D721Med (cell line): ENCODE results near the gene MRPS25.

Source experiments
- DNase-seq: peaks from one replicate; pipeline ENCODE4 v3.0.0; 2011; ENCODE audit warnings: low spot score; ENCODE audit not compliant: insufficient read length
- FAIRE-seq: peaks from 2 replicates; lab custom pipeline; 2011; peaks lifted over from hg19 to GRCh38; lab: Jason Lieb, UNC
- TF ChIP-seq, protein P1 (sequence below): IDR thresholded peaks from 2 replicates; pipeline ENCODE4 v1.5.1; 2012; ENCODE audit warnings: mild to moderate bottlenecking, control low read depth; ENCODE audit not compliant: insufficient read depth; ENCODE audit errors: missing control alignments

The MRPS25 gene

DNA sequence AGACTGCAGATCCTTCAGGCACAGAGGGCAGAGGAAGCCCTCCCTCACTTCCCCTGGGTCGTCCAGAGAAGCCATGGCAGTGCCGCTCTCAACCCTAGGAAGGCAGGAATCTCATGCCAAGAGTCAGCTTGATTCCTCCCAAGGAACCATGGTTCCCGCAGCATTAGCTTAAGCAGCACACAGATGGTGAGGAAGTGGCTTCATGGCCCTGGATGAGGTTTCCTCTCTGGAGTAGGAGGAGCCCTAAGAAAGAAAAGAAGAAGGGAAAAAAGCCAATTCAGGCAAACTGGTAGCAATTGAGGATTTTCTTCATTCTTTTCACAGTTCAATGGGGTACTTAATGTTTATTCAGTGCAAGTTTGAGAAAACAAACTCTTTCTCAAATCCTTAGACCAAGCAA lies 30.9 kb upstream of the MRPS25 start:
- TF ChIP-seq, protein P1, sequence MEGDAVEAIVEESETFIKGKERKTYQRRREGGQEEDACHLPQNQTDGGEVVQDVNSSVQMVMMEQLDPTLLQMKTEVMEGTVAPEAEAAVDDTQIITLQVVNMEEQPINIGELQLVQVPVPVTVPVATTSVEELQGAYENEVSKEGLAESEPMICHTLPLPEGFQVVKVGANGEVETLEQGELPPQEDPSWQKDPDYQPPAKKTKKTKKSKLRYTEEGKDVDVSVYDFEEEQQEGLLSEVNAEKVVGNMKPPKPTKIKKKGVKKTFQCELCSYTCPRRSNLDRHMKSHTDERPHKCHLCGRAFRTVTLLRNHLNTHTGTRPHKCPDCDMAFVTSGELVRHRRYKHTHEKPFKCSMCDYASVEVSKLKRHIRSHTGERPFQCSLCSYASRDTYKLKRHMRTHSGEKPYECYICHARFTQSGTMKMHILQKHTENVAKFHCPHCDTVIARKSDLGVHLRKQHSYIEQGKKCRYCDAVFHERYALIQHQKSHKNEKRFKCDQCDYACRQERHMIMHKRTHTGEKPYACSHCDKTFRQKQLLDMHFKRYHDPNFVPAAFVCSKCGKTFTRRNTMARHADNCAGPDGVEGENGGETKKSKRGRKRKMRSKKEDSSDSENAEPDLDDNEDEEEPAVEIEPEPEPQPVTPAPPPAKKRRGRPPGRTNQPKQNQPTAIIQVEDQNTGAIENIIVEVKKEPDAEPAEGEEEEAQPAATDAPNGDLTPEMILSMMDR, result no peak
- FAIRE-seq (no peak), DNase-seq (no peak)

DNA sequence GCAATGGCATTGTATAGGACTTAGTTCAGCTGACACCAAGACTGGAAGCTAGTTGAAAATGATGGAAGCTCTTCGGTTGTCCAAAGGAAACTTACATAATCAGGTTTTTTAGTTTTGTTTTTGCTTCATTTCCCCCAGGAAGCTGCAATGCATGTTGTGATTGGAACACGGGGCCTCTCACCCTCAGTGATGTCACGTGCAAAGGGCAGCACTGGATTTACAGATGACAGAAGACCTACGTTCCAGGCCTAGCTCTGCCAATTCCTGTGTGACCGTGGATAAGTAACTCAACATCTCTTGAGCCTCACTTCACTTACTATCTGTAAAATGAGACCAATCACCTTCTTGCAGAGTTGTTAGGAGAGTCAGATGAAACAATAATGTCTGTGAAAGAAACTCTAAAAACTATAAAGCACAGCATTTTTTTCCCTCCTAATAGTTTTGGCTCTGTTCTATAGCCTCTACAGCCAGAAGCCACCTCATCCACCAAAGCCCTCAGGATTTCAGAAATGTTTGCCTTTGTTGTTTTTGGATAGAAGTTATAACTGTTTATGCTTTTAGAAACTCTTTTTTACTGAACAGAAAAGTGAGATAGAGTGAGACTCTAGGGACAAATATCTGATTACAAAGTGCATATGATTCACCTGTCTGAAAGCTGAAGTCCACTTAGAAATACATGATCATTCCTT lies 29.2 kb upstream of the MRPS25 start:
- TF ChIP-seq, protein P1, result no peak
- DNase-seq (no peak), FAIRE-seq (no peak)

DNA sequence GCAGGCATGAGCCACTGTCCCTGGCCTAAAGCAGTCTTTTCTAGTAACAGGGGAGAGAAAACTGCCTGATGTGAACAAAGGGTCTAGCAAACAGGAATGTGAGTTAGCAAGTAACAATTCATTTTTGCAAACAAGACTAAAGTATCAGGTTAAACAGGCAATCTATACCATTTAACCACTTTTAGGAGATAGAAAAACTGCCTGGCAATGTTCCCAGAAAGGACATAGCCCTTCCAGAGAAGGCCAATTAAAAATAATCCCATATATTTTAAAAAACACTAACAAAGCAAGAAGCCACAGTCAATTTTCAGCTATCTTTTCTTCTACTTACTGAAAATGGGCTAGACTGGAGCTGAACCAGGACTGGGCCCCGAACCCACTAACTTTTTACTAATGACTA lies 27.6 kb upstream of the MRPS25 start:
- TF ChIP-seq, protein P1, result no peak
- FAIRE-seq (no peak), DNase-seq (no peak)

DNA sequence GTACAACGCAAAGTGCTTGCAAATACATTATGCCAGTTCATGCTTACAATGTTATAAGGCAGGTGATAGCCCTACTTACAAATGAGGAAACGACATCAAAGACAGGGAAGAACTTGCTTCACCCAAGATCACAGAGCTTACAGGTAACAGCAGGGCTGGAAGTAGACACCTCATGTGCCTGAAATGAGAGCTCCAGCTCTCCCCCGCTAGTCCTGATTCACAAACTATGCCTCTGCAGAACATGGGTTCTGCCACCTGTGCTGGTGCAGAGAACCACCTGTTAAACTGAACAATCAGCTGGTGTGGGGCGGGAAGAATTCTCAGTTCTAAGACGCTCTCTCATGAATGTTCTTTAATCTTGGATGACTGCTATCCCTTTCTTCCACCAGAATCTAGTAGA lies 26.5 kb upstream of the MRPS25 start:
- DNase-seq, result no peak
- TF ChIP-seq, protein P1, result no peak
- FAIRE-seq, result no peak

DNA sequence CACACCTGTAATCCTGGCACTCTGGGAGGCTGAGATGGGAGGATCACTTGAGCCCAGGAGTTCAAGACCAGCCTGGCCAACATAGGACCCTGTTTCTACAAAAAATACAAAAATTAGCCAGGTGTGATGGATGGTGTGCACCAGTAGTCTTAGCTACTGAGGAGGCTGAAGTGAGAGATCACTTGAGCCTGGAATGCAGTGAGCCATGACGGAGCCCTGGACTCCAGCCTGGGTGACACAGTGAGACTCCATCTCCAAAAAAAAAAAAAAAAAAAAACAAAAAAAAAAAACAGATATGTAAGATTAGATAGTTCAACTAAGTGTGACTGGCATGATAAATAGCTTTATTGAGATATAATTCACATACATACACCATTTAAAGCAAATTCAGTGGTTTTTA lies 24.1 kb upstream of the MRPS25 start:
- no peak for FAIRE-seq
- TF ChIP-seq, protein P1, result no peak
- no peak for DNase-seq

DNA sequence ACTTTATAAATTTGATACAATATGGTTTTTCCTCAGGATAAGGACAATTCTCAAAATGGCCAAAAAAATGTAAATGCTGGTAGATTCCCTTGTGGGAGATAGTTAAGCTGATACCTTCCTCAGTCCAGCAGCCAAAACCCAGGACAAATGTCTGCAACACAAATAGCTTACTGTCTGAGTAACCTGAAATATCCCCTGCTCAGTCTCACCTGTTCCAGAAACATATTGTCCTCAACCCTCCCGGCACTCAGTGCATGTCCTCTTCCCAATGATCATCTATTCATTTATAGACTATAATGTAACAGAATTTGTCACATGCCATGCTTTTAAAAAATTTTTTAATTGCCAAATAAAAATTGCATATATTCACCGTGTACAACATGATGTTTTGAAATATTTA lies 21.6 kb upstream of the MRPS25 start:
- FAIRE-seq (no peak), DNase-seq (no peak)
- TF ChIP-seq, protein P1, result no peak

DNA sequence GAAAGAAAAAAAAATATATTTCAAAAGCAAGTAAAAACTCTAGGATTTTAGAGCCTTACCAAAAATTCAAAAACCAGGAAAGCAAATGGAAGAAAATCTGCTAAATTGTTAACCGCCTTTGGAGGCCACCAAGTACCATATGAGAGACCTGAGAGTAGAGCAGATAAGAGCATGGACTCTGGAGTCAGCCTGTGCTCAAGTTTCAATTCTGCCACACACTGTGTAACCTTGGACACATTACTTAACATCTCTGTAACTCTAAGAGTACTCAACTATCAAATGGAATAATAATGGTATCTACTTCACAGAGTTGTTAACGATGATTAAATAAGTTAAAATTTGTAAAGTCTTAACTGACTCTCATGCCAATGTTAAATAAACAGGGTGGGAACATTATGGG lies 21.1 kb upstream of the MRPS25 start:
- DNase-seq (no peak), FAIRE-seq (no peak)
- TF ChIP-seq, protein P1, result no peak
